Astrocyte (in vitro differentiated cells and primary cell): ENCODE data around the gene TMEM63B. TPM values are rescaled to one million over a fixed set of nuclear protein-coding genes. Genes with fewer than 3 reads are reported as not detected.
A peak's percentile ranks its signal among the peaks of the same experiment; 100 is the strongest.

Source experiments
- DNase-seq: peaks from one replicate; pipeline ENCODE4 v3.0.0-alpha.2; 2010; ENCODE audit warnings: low read depth
- FAIRE-seq: peaks from 2 replicates; lab custom pipeline; 2011; peaks lifted over from hg19 to GRCh38; lab: Jason Lieb, UNC
- H2AFZ ChIP-seq: 2 replicates; pipeline ENCODE4 v1.6.0; 2012; ENCODE audit warnings: low read depth, low read length, inconsistent platforms
- H3K27ac ChIP-seq: 2 replicates; pipeline ENCODE4 v1.5.1; 2011; ENCODE audit warnings: low read depth, low read length, inconsistent platforms
- H3K27me3 ChIP-seq: 2 replicates; pipeline ENCODE4 v1.6.0; 2011; ENCODE audit warnings: low read length, inconsistent platforms; ENCODE audit not compliant: insufficient read depth
- H3K36me3 ChIP-seq: 2 replicates; pipeline ENCODE4 v1.5.1; 2011; ENCODE audit warnings: low read length, inconsistent platforms; ENCODE audit not compliant: insufficient read depth
- H3K4me1 ChIP-seq: 2 replicates; pipeline ENCODE4 v1.5.1; 2011; ENCODE audit warnings: low read length, inconsistent platforms; ENCODE audit not compliant: insufficient read depth
- H3K4me2 ChIP-seq: 2 replicates; pipeline ENCODE4 v1.6.0; 2012; ENCODE audit warnings: low read length, inconsistent platforms
- H3K4me3 ChIP-seq: 2 replicates; pipeline ENCODE4 v1.5.1; 2011; ENCODE audit warnings: low read depth, mild to moderate bottlenecking, low read length, inconsistent platforms; ENCODE audit not compliant: insufficient read depth
- H3K79me2 ChIP-seq: 2 replicates; pipeline ENCODE4 v1.6.0; 2012; ENCODE audit warnings: mild to moderate bottlenecking, low read length, inconsistent platforms; ENCODE audit not compliant: insufficient read depth
- H3K9ac ChIP-seq: 2 replicates; pipeline ENCODE4 v1.6.0; 2012; ENCODE audit warnings: mild to moderate bottlenecking, low read length, inconsistent platforms
- H3K9me3 ChIP-seq: 2 replicates; pipeline ENCODE4 v1.5.1; 2012; ENCODE audit warnings: low read depth, mild to moderate bottlenecking, low read length, inconsistent platforms; ENCODE audit not compliant: insufficient read depth
- H4K20me1 ChIP-seq: 2 replicates; pipeline ENCODE4 v1.6.0; 2012; ENCODE audit warnings: low read length, inconsistent platforms; ENCODE audit not compliant: insufficient read depth
- H3K27ac Mint-ChIP-seq: one replicate; pipeline ENCODE4 v1.8.0; 2021; ENCODE audit warnings: mild to moderate bottlenecking, mixed read lengths; ENCODE audit not compliant: unreplicated experiment
- H3K27me3 Mint-ChIP-seq: one replicate; pipeline ENCODE4 v1.8.0; 2021; ENCODE audit warnings: low read depth, mixed read lengths; ENCODE audit not compliant: unreplicated experiment
- H3K36me3 Mint-ChIP-seq: one replicate; pipeline ENCODE4 v1.8.0; 2021; ENCODE audit warnings: low read depth, mixed read lengths; ENCODE audit not compliant: unreplicated experiment
- H3K4me1 Mint-ChIP-seq: one replicate; pipeline ENCODE4 v1.8.0; 2021; ENCODE audit warnings: low read depth, mixed read lengths; ENCODE audit not compliant: unreplicated experiment
- H3K4me3 Mint-ChIP-seq: one replicate; pipeline ENCODE4 v1.8.0; 2021; ENCODE audit warnings: mild to moderate bottlenecking, moderate library complexity, mixed read lengths; ENCODE audit not compliant: unreplicated experiment
- H3K9me3 Mint-ChIP-seq: one replicate; pipeline ENCODE4 v1.8.0; 2021; ENCODE audit warnings: mild to moderate bottlenecking, mixed read lengths; ENCODE audit not compliant: unreplicated experiment
- CTCF ChIP-seq: IDR thresholded peaks from 2 replicates; pipeline ENCODE4 v1.5.1; 2011; ENCODE audit warnings: low read depth, mild to moderate bottlenecking, inconsistent platforms, low read length, moderate library complexity; ENCODE audit not compliant: insufficient read depth
- EZH2 ChIP-seq: IDR thresholded peaks from 2 replicates; pipeline ENCODE4 v1.6.1; 2012; ENCODE audit warnings: mild to moderate bottlenecking, low read length, inconsistent platforms; ENCODE audit not compliant: insufficient read depth
- total RNA-seq: library from RNA; stranded (reverse); gene quantifications from 2 replicates; pipeline ENCODE4 v1.2.1, GENCODE V29; 2021

TMEM63B gene
- total RNA-seq, 1 donor from 2014 or later, result 86.6 TPM

GRCh38 chr6:44151348-44152108, 24.2 kb downstream of the TMEM63B start:
- Mint-ChIP-seq H3K27me3 (no peaks in the 10 kb centered on the region), H3K36me3 (peaks cover 18% of the 10 kb centered on the region), H3K27ac (no peak overlapping the region), H3K4me3 (no peak overlapping the region), H3K4me1 (no peaks in the 10 kb centered on the region), H3K9me3 (no peaks in the 10 kb centered on the region)
- no peaks in the 10 kb centered on the region for H3K79me2 ChIP-seq
- no peak overlapping the region for H3K9ac ChIP-seq
- H3K4me1 ChIP-seq, result no peaks in the 10 kb centered on the region
- H3K36me3 ChIP-seq, result peaks cover 3% of the 10 kb centered on the region
- H3K27ac ChIP-seq, result no peak overlapping the region
- DNase-seq (peak; percentile 32), FAIRE-seq (no peak)
- no peak overlapping the region for H3K4me2 ChIP-seq
- peaks cover 19% of the 10 kb centered on the region for H4K20me1 ChIP-seq
- H3K4me3 ChIP-seq, result no peak overlapping the region
- H3K27me3 ChIP-seq, result no peaks in the 10 kb centered on the region
- H3K9me3 ChIP-seq, result no peaks in the 10 kb centered on the region
- no peak for TF ChIP-seq EZH2
- TF ChIP-seq CTCF, result peak; percentile 72
- H2AFZ ChIP-seq, result no peak overlapping the region

- H3K36me3 ChIP-seq, result peaks cover 3% of the 10 kb centered on the region
- H3K27me3 Mint-ChIP-seq, result no peaks in the 10 kb centered on the region
- H3K79me2 ChIP-seq, result no peaks in the 10 kb centered on the region
- DNase-seq, result no peak
- no peak overlapping the region for H3K27ac Mint-ChIP-seq
- no peak for FAIRE-seq
- H3K4me3 Mint-ChIP-seq, result no peak overlapping the region
- no peaks in the 10 kb centered on the region for H3K9me3 Mint-ChIP-seq
- H2AFZ ChIP-seq, result no peak overlapping the region
- H3K36me3 Mint-ChIP-seq, result peaks cover 18% of the 10 kb centered on the region
- H3K4me3 ChIP-seq, result no peak overlapping the region
- peaks cover 19% of the 10 kb centered on the region for H4K20me1 ChIP-seq
- no peak overlapping the region for H3K27ac ChIP-seq
- TF ChIP-seq EZH2, result no peak
- no peak for TF ChIP-seq CTCF
- H3K27me3 ChIP-seq, result no peaks in the 10 kb centered on the region
- H3K4me2 ChIP-seq, result no peak overlapping the region
- H3K9ac ChIP-seq, result no peak overlapping the region
- H3K4me1 Mint-ChIP-seq, result no peaks in the 10 kb centered on the region
- no peaks in the 10 kb centered on the region for H3K9me3 ChIP-seq
- H3K4me1 ChIP-seq, result no peaks in the 10 kb centered on the region
Measured at GRCh38 chr6:44152109-44152461, 24.7 kb downstream of the TMEM63B start.

GRCh38 chr6:44152533-44152932, 25.2 kb downstream of the TMEM63B start:
- Histone ChIP-seq H3K4me3 (no peak overlapping the region), H3K4me2 (no peak overlapping the region), H3K9me3 (no peaks in the 10 kb centered on the region), H3K27ac (no peak overlapping the region), H4K20me1 (peaks cover 19% of the 10 kb centered on the region), H3K4me1 (no peaks in the 10 kb centered on the region), H3K36me3 (peaks cover 3% of the 10 kb centered on the region), H3K27me3 (no peaks in the 10 kb centered on the region), H3K79me2 (no peaks in the 10 kb centered on the region), H3K9ac (no peak overlapping the region), H2AFZ (no peak overlapping the region)
- Mint-ChIP-seq H3K4me1 (no peaks in the 10 kb centered on the region), H3K4me3 (no peak overlapping the region), H3K36me3 (peaks cover 18% of the 10 kb centered on the region), H3K27me3 (no peaks in the 10 kb centered on the region), H3K9me3 (no peaks in the 10 kb centered on the region), H3K27ac (no peak overlapping the region)
- DNase-seq, result no peak
- no peak for TF ChIP-seq EZH2
- TF ChIP-seq CTCF, result no peak
- FAIRE-seq, result no peak
